HepG2 (cell line): Measurements from ENCODE around the gene LDHAL6B. TPM values are rescaled to one million over a fixed set of nuclear protein-coding genes. Genes with fewer than 3 reads are reported as not detected.

Experiments
- ATAC-seq: fragments of 200-7000 bp; cut with Tn5 transposase; 3 replicates; pipeline ENCODE4 v1.9.1; 2020; ENCODE audit warnings: mild to moderate bottlenecking, moderate library complexity
- BruUV-seq: library from RNA; stranded (reverse); fragments of 400-500 nt; replicated peaks from 2 replicates; lab custom pipeline; 2021; lab: Mats Ljungman, UMichigan
- CTCF ChIA-PET: fragments of 300-600 bp; formaldehyde crosslinking; extraction: SDS; loops from one replicate; lab custom pipeline; 2021; ENCODE audit warnings: low total read pairs, inconsistent platforms, low intra/inter-chr PET ratio; lab: Yijun Ruan, JAX
- POLR2A ChIA-PET: fragments of 350-600 bp; sonication (Branson Sonifier 250); formaldehyde crosslinking; loops from one replicate; lab custom pipeline; 2020; ENCODE audit warnings: antibody characterized with exemption, inconsistent platforms; lab: Yijun Ruan, JAX
- DNase-seq: peaks from one replicate; pipeline ENCODE4 v3.0.0-alpha.2; 2015; ENCODE audit warnings: low spot score
- FAIRE-seq: peaks from 3 replicates; lab custom pipeline; 2011; peaks lifted over from hg19 to GRCh38; lab: Jason Lieb, UNC
- H2AFZ ChIP-seq: one replicate; pipeline ENCODE4 v1.6.1; 2011; ENCODE audit warnings: low read length, inconsistent platforms
- H3K27ac ChIP-seq: fragments of 300-600 bp; 3 replicates; pipeline ENCODE4 v1.8.0; 2011; ENCODE audit warnings: mixed run types, mild to moderate bottlenecking, mixed read lengths, low read length, inconsistent platforms; ENCODE audit not compliant: insufficient read depth; ENCODE audit errors: extremely low read length
- H3K27me3 ChIP-seq, 2 experiments: fragments of 200-600 bp in 1 of 2; 2 replicates in 1 of 2; 3 replicates in 1 of 2; pipeline versions ENCODE4 v1.6.0 to v1.8.0; 2011; ENCODE audit warnings: low read length in 2 of 2, mild to moderate bottlenecking in 2 of 2, moderate library complexity in 2 of 2, inconsistent platforms in 1 of 2; ENCODE audit not compliant: insufficient read depth in 2 of 2, control insufficient read depth in 1 of 2
- H3K36me3 ChIP-seq, 2 experiments: fragments of 200-600 bp in 1 of 2; replicated peaks in 1 of 2; 2 replicates in 1 of 2; 3 replicates in 1 of 2; pipeline versions ENCODE4 v1.5.1 to v1.8.0; 2011; ENCODE audit warnings: low read length in 2 of 2, inconsistent platforms in 1 of 2; ENCODE audit not compliant: insufficient read depth in 2 of 2, control insufficient read depth in 1 of 2
- H3K4me1 ChIP-seq: 2 replicates; pipeline ENCODE4 v1.5.1; 2012; ENCODE audit warnings: low read length, inconsistent platforms; ENCODE audit not compliant: insufficient read depth
- H3K4me2 ChIP-seq: 2 replicates; pipeline ENCODE4 v1.6.0; 2011; ENCODE audit warnings: low read depth, low read length, inconsistent platforms
- H3K4me3 ChIP-seq, 3 experiments: fragments of 200-600 bp in 1 of 3; sonication (generic), shearing (Covaris generic) in 1 of 3; replicated peaks in 1 of 3; 2 replicates each; pipeline ENCODE4 v1.5.1; 2011 to 2016; ENCODE audit warnings: low read length in 3 of 3, inconsistent platforms in 2 of 3, low read depth in 2 of 3, mild to moderate bottlenecking in 2 of 3, control low read depth in 1 of 3, mixed read lengths in 1 of 3; ENCODE audit not compliant: insufficient read depth in 1 of 3
- H3K79me2 ChIP-seq: one replicate; pipeline ENCODE4 v1.6.1; 2011; ENCODE audit warnings: low read length, inconsistent platforms; ENCODE audit not compliant: insufficient read depth
- H3K9ac ChIP-seq: 2 replicates; pipeline ENCODE4 v1.6.0; 2011; ENCODE audit warnings: mild to moderate bottlenecking, low read depth, low read length, inconsistent platforms; ENCODE audit not compliant: insufficient read depth
- H3K9me3 ChIP-seq: 2 replicates; pipeline ENCODE4 v1.5.1; 2012; ENCODE audit warnings: mild to moderate bottlenecking, low read length
- H4K20me1 ChIP-seq: 2 replicates; pipeline ENCODE4 v1.6.0; 2011; ENCODE audit warnings: inconsistent platforms, mild to moderate bottlenecking, low read length, moderate library complexity; ENCODE audit not compliant: insufficient read depth
- ARNTL ChIP-seq: sonication (generic); formaldehyde crosslinking; IDR thresholded peaks from 2 replicates; pipeline ENCODE4 v1.4.0; 2020; ENCODE audit warnings: mild to moderate bottlenecking, missing genetic modification reagents
- FOXC1 ChIP-seq: sonication (generic); formaldehyde crosslinking; IDR thresholded peaks from 2 replicates; pipeline ENCODE4 v1.8.0; 2022; ENCODE audit warnings: mild to moderate bottlenecking, missing genetic modification reagents, borderline replicate concordance
- GTF2F1 ChIP-seq: fragments of 150-350 bp; IDR thresholded peaks from 2 replicates; pipeline ENCODE4 v1.6.1; 2014; ENCODE audit warnings: low read length
- MTA3 ChIP-seq: sonication (generic); formaldehyde crosslinking; IDR thresholded peaks from 2 replicates; pipeline ENCODE4 v1.4.0; 2020; ENCODE audit warnings: missing genetic modification reagents
- NFATC3 ChIP-seq: sonication (generic); formaldehyde crosslinking; IDR thresholded peaks from 2 replicates; pipeline ENCODE4 v1.5.1; 2020; ENCODE audit warnings: mild to moderate bottlenecking, missing genetic modification reagents
- ZMAT3 ChIP-seq: sonication (generic); formaldehyde crosslinking; conservative IDR thresholded peaks from 2 replicates; pipeline ENCODE4 v1.7.0; 2021; ENCODE audit warnings: missing genetic modification reagents
- ZMYM3 ChIP-seq: sonication (generic); formaldehyde crosslinking; IDR thresholded peaks from 2 replicates; pipeline ENCODE4 v1.5.1; 2020; ENCODE audit warnings: mild to moderate bottlenecking, missing genetic modification reagents
- ZNF101 ChIP-seq: sonication (generic); formaldehyde crosslinking; IDR thresholded peaks from 2 replicates; pipeline ENCODE4 v1.4.0; 2020; ENCODE audit warnings: mild to moderate bottlenecking, low read depth, missing genetic modification reagents, borderline replicate concordance
- ZNF251 ChIP-seq: sonication (generic); formaldehyde crosslinking; IDR thresholded peaks from 2 replicates; pipeline ENCODE4 v1.9.0; 2021; ENCODE audit warnings: mild to moderate bottlenecking, missing genetic modification reagents
- ZNF331 ChIP-seq: sonication (generic); formaldehyde crosslinking; IDR thresholded peaks from 2 replicates; pipeline ENCODE4 v1.4.0; 2020; ENCODE audit warnings: missing genetic modification reagents
- ZNF567 ChIP-seq: sonication (generic); formaldehyde crosslinking; IDR thresholded peaks from 2 replicates; pipeline ENCODE4 v1.8.1; 2023; ENCODE audit warnings: mild to moderate bottlenecking, missing genetic modification reagents, borderline replicate concordance
- WGBS: methylation state at CpG from one replicate; pipeline ENCODE4 v1.1.6; 2017; ENCODE audit warnings: low lambda C conversion rate; 5-methylcytosine and 5-hydroxymethylcytosine counted together
- in situ Hi-C: cut with HindIII; loops from 2 replicates; pipeline ENCODE4 v1.10.0; 2017; ENCODE audit warnings: low pct_unique_long_range_greater_than_20kb; ENCODE audit not compliant: extremely low pct_ligation_motif_present
- intact Hi-C: fragments of 100-400 bp; cut with micrococcal nuclease; formaldehyde crosslinking; loops from one replicate; pipeline ENCODE4 v1.10.0; 2022; ENCODE audit not compliant: unreplicated experiment
- polyA plus RNA-seq, 8 experiments: library from polyadenylated mRNA; depleted of rRNA in 3 of 8; stranded (reverse) in 7 of 8; unstranded in 1 of 8; fragments of >200 nt; fragmentation: Illumina TruSeq in 4 of 8; extraction: Trizol in 4 of 8; gene quantifications; 2 replicates each; pipeline versions ENCODE4 v1.2.1 to v1.2.3, GENCODE V29; 2011 to 2016; ENCODE audit warnings: low read depth in 4 of 8, missing spikeins in 1 of 8, mixed read lengths in 1 of 8; ENCODE audit not compliant: insufficient read depth in 1 of 8
- total RNA-seq, 5 experiments: library from RNA; depleted of rRNA; stranded (reverse); fragments of >200 nt; fragmentation: Illumina TruSeq; extraction: Trizol; gene quantifications; 2 replicates each; pipeline ENCODE4 v1.2.3, GENCODE V29; 2016; ENCODE audit warnings: low read depth in 1 of 5
- TF ChIP-seq, protein P1 (sequence below): sonication (generic); formaldehyde crosslinking; IDR thresholded peaks from 2 replicates; pipeline ENCODE4 v1.4.0; 2020; ENCODE audit warnings: missing genetic modification reagents
- TF ChIP-seq, protein P2 (sequence below): sonication (generic); formaldehyde crosslinking; IDR thresholded peaks from 2 replicates; pipeline ENCODE4 v1.4.0; 2020; ENCODE audit warnings: mild to moderate bottlenecking, missing genetic modification reagents
- TF ChIP-seq, protein P3 (sequence below): sonication (generic); formaldehyde crosslinking; IDR thresholded peaks from 2 replicates; pipeline ENCODE4 v1.4.0; 2020; ENCODE audit warnings: missing genetic modification reagents, borderline replicate concordance

The LDHAL6B gene
- total and polyA plus RNA-seq, 2 of the 13 experiments (the other 11 are each of a cell fraction or from before 2014, with no cell fraction given): not detected

DNA sequence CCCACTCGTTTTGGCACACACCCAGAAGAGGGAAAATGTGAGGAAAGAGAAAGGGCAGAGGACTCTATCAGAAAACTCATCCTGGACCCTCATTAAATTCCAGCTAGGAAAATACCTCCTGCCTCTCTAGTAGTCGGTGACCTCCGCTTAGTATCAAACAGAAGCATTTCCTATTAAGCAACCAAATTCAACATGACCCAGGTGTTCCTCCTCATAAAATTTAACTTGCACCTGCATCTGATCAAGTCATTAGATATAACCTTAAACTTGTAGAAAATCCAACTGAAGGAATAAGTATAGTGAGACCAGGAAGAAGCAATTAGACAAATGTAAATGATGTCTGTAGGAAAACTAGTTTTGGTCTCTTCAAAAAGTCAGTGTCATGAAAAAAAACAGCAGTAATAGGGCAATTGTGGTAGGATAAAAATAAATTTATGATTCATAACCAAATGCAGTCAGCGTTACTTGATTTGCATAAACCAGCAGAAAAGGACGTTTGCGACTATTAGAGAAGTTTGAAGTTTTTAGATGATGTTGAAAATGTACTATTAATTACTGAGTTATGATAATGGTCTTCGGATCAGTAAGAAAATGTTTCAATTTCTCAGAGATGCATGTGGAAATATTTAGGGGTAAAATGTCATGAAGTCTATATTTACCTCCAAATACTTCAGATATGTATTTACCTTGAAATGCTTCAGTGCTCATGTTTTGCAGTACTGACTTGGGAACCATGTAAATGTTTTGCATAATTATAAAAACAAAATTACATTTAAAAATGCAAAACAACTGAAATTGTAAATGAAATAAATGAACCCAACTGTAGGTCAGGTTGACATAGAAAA is 44.6 kb downstream of the LDHAL6B start (continued):
- TF ChIP-seq, protein P1, sequence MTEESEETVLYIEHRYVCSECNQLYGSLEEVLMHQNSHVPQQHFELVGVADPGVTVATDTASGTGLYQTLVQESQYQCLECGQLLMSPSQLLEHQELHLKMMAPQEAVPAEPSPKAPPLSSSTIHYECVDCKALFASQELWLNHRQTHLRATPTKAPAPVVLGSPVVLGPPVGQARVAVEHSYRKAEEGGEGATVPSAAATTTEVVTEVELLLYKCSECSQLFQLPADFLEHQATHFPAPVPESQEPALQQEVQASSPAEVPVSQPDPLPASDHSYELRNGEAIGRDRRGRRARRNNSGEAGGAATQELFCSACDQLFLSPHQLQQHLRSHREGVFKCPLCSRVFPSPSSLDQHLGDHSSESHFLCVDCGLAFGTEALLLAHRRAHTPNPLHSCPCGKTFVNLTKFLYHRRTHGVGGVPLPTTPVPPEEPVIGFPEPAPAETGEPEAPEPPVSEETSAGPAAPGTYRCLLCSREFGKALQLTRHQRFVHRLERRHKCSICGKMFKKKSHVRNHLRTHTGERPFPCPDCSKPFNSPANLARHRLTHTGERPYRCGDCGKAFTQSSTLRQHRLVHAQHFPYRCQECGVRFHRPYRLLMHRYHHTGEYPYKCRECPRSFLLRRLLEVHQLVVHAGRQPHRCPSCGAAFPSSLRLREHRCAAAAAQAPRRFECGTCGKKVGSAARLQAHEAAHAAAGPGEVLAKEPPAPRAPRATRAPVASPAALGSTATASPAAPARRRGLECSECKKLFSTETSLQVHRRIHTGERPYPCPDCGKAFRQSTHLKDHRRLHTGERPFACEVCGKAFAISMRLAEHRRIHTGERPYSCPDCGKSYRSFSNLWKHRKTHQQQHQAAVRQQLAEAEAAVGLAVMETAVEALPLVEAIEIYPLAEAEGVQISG (CRISPR knock-in tag): no peak
- TF ChIP-seq ZNF331 (CRISPR knock-in tag): no peak
- no peak for TF ChIP-seq ZNF567
- TF ChIP-seq, all 625 proteins: peak for 0

DNA sequence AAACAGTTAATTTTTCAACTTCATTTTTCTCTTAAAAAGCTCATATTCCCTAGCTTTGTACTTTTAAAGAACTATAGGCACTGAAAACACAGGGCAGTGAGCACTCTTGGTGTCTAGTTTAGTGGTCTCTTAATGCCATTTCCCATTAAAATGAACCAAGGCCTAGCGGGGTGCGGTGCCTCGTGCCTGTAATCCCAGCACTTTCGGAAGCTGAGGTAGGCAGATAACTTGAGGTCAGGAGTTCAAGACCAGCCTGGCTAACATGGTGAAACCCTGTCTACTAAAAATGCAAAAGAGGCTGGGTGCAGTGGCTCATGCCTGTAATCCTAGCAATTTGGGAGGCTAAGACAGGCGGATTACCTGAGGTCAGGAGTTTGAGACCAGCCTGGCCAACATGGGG is 45.5 kb downstream of the LDHAL6B start:
- no peak for ATAC-seq
- no peaks in the 10 kb centered on the region; a peak in 1 of 5 replicates for H3K36me3 ChIP-seq
- TF ChIP-seq FOXC1 (CRISPR knock-in tag): no peak
- TF ChIP-seq GTF2F1: no peak
- TF ChIP-seq ARNTL (CRISPR knock-in tag): no peak
- no peak for TF ChIP-seq ZMAT3
- TF ChIP-seq, protein P2, sequence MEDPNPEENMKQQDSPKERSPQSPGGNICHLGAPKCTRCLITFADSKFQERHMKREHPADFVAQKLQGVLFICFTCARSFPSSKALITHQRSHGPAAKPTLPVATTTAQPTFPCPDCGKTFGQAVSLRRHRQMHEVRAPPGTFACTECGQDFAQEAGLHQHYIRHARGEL (CRISPR knock-in tag): no peak
- TF ChIP-seq ZNF101 (CRISPR knock-in tag): no peak
- no peak for TF ChIP-seq ZMYM3 (CRISPR knock-in tag)
- no peak for TF ChIP-seq ZNF251 (CRISPR knock-in tag)
- TF ChIP-seq, protein P3, sequence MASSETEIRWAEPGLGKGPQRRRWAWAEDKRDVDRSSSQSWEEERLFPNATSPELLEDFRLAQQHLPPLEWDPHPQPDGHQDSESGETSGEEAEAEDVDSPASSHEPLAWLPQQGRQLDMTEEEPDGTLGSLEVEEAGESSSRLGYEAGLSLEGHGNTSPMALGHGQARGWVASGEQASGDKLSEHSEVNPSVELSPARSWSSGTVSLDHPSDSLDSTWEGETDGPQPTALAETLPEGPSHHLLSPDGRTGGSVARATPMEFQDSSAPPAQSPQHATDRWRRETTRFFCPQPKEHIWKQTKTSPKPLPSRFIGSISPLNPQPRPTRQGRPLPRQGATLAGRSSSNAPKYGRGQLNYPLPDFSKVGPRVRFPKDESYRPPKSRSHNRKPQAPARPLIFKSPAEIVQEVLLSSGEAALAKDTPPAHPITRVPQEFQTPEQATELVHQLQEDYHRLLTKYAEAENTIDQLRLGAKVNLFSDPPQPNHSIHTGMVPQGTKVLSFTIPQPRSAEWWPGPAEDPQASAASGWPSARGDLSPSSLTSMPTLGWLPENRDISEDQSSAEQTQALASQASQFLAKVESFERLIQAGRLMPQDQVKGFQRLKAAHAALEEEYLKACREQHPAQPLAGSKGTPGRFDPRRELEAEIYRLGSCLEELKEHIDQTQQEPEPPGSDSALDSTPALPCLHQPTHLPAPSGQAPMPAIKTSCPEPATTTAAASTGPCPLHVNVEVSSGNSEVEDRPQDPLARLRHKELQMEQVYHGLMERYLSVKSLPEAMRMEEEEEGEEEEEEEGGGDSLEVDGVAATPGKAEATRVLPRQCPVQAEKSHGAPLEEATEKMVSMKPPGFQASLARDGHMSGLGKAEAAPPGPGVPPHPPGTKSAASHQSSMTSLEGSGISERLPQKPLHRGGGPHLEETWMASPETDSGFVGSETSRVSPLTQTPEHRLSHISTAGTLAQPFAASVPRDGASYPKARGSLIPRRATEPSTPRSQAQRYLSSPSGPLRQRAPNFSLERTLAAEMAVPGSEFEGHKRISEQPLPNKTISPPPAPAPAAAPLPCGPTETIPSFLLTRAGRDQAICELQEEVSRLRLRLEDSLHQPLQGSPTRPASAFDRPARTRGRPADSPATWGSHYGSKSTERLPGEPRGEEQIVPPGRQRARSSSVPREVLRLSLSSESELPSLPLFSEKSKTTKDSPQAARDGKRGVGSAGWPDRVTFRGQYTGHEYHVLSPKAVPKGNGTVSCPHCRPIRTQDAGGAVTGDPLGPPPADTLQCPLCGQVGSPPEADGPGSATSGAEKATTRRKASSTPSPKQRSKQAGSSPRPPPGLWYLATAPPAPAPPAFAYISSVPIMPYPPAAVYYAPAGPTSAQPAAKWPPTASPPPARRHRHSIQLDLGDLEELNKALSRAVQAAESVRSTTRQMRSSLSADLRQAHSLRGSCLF: no peak
- no peak for TF ChIP-seq NFATC3 (CRISPR knock-in tag)
- TF ChIP-seq MTA3 (CRISPR knock-in tag): no peak

More for the DNA sequence above, 45.5 kb downstream of the LDHAL6B start:
- no TSS peak for BruUV-seq
- H3K9ac ChIP-seq: no peak overlapping the region
- intact Hi-C loops (no loop called here), in situ Hi-C loops (no loop called here)
- POLR2A ChIA-PET: no interaction called here
- no peak overlapping the region for H3K4me3 ChIP-seq
- no peak overlapping the region for H2AFZ ChIP-seq
- H3K4me2 ChIP-seq: no peak overlapping the region
- 100% methylated on average over 5 of the region's 5 CpGs for WGBS
- H3K4me1 ChIP-seq: peaks cover 40% of the 10 kb centered on the region
- H4K20me1 ChIP-seq: no peaks in the 10 kb centered on the region
- no peaks in the 10 kb centered on the region for H3K9me3 ChIP-seq
- DNase-seq (no peak), FAIRE-seq (no peak)
- H3K79me2 ChIP-seq: no peaks in the 10 kb centered on the region
- no peak overlapping the region for H3K27ac ChIP-seq
- CTCF ChIA-PET: no interaction called here
- H3K27me3 ChIP-seq: no peaks in the 10 kb centered on the region
